SK-N-SH (cell line): Measurements from ENCODE around the gene OPTC. TPM values are rescaled to one million over a fixed set of nuclear protein-coding genes. Genes with fewer than 3 reads are reported as not detected.

ENCODE experiments used
- CTCF ChIA-PET: fragments of 300-600, 350-600 bp; formaldehyde crosslinking; extraction: SDS; loops from one replicate; lab custom pipeline; 2021; lab: Yijun Ruan, JAX
- POLR2A ChIA-PET: fragments of 350-600 bp; sonication (Branson Sonifier 250); formaldehyde crosslinking; extraction: SDS; loops from one replicate; lab custom pipeline; 2020; ENCODE audit warnings: antibody characterized with exemption, inconsistent platforms; lab: Yijun Ruan, JAX
- DNase-seq: peaks from one replicate; pipeline ENCODE4 v3.0.0; 2012
- H2AFZ ChIP-seq: fragments of 200-600 bp; sonication (generic); 2 replicates; pipeline ENCODE4 v1.8.1; 2016; ENCODE audit warnings: antibody characterized with exemption, mild to moderate bottlenecking, low read depth
- H3F3A ChIP-seq: fragments of 200-600 bp; sonication (generic); replicated peaks from 2 replicates; pipeline ENCODE3; 2016; ENCODE audit warnings: antibody characterized with exemption, mild to moderate bottlenecking; ENCODE audit not compliant: insufficient read depth
- H3K27ac ChIP-seq, 2 experiments: fragments of 200-500 bp in 1 of 2; fragments of 200-600 bp in 1 of 2; sonication (Bioruptor generic) in 1 of 2; sonication (generic), shearing (Covaris generic) in 1 of 2; 2 replicates each; pipeline versions ENCODE4 v1.5.1 to v1.6.1; 2014 to 2016; ENCODE audit warnings: low read depth in 2 of 2, inconsistent platforms in 1 of 2, low read length in 1 of 2, mild to moderate bottlenecking in 1 of 2, mixed read lengths in 1 of 2
- H3K27me3 ChIP-seq: fragments of 200-600 bp; sonication (generic), shearing (Covaris generic); 2 replicates; pipeline ENCODE4 v1.6.1; 2016; ENCODE audit warnings: mixed run types; ENCODE audit not compliant: insufficient read depth
- H3K36me3 ChIP-seq, 2 experiments: fragments of 200-500 bp in 1 of 2; fragments of 200-600 bp in 1 of 2; sonication (Bioruptor generic) in 1 of 2; sonication (generic) in 1 of 2; replicated peaks in 1 of 2; 2 replicates each; pipeline versions ENCODE3 to v1.5.1; 2014 to 2016; ENCODE audit warnings: low read length in 1 of 2, mild to moderate bottlenecking in 1 of 2; ENCODE audit not compliant: insufficient read depth in 2 of 2, control insufficient read depth in 1 of 2
- H3K4me1 ChIP-seq, 2 experiments: fragments of 200-500 bp in 1 of 2; fragments of 200-600 bp in 1 of 2; sonication (Bioruptor generic) in 1 of 2; sonication (generic), shearing (Covaris generic) in 1 of 2; 2 replicates each; pipeline versions ENCODE4 v1.5.1 to v1.6.1; 2014 to 2016; ENCODE audit warnings: low read depth in 1 of 2, low read length in 1 of 2, mixed run types in 1 of 2; ENCODE audit not compliant: insufficient read depth in 2 of 2, control insufficient read depth in 1 of 2
- H3K4me2 ChIP-seq: fragments of 200-600 bp; sonication (generic), shearing (Covaris generic); 2 replicates; pipeline ENCODE4 v1.6.1; 2017; ENCODE audit warnings: mixed run types
- H3K4me3 ChIP-seq, 2 experiments: fragments of 200-500 bp in 1 of 2; fragments of 200-600 bp in 1 of 2; sonication (Bioruptor generic) in 1 of 2; sonication (generic), shearing (Covaris generic) in 1 of 2; 2 replicates each; pipeline versions ENCODE4 v1.5.1 to v1.8.1; 2014 to 2016; ENCODE audit warnings: low read depth in 2 of 2, inconsistent platforms in 1 of 2, low read length in 1 of 2, mild to moderate bottlenecking in 1 of 2, mixed read lengths in 1 of 2, moderate library complexity in 1 of 2
- H3K79me2 ChIP-seq: fragments of 200-600 bp; sonication (generic); 2 replicates; pipeline ENCODE4 v1.8.1; 2017; ENCODE audit warnings: mild to moderate bottlenecking; ENCODE audit not compliant: insufficient read depth
- H3K9ac ChIP-seq: fragments of 200-600 bp; sonication (generic); 2 replicates; pipeline ENCODE4 v1.6.1; 2017; ENCODE audit warnings: mixed run types
- H3K9me2 ChIP-seq: fragments of 200-600 bp; sonication (generic); 2 replicates; pipeline ENCODE4 v1.6.1; 2017; ENCODE audit warnings: mixed run types
- H3K9me3 ChIP-seq: fragments of 200-600 bp; sonication (generic); 2 replicates; pipeline ENCODE4 v1.6.1; 2017; ENCODE audit warnings: mixed run types, mild to moderate bottlenecking, moderate library complexity
- H4K20me1 ChIP-seq: fragments of 200-600 bp; sonication (generic); 2 replicates; pipeline ENCODE4 v1.6.1; 2017; ENCODE audit warnings: mild to moderate bottlenecking, mixed run types; ENCODE audit not compliant: insufficient read depth
- CTCF ChIP-seq: fragments of 200-600 bp; sonication (generic); IDR thresholded peaks from 2 replicates; pipeline ENCODE4 v1.6.1; 2017; ENCODE audit warnings: antibody characterized with exemption, mild to moderate bottlenecking, moderate library complexity
- EZH2phosphoT487 ChIP-seq: fragments of 200-600 bp; sonication (generic); IDR thresholded peaks from 2 replicates; pipeline ENCODE4 v1.6.1; 2017; ENCODE audit warnings: low read depth, mixed run types, mild to moderate bottlenecking, antibody characterized with exemption, moderate library complexity, borderline replicate concordance
- FOXJ3 ChIP-seq: sonication (generic); formaldehyde crosslinking; IDR thresholded peaks from 2 replicates; pipeline ENCODE4 v1.5.1; 2020; ENCODE audit warnings: mild to moderate bottlenecking, missing genetic modification reagents
- FOXM1 ChIP-seq: IDR thresholded peaks from 2 replicates; pipeline ENCODE4 v1.4.0; 2012; ENCODE audit warnings: low read depth, mild to moderate bottlenecking
- IRF3 ChIP-seq: fragments of 150-350 bp; IDR thresholded peaks from 2 replicates; pipeline ENCODE4 v1.6.1; 2016; ENCODE audit warnings: mild to moderate bottlenecking, low read depth, low read length
- MAX ChIP-seq: IDR thresholded peaks from 2 replicates; pipeline ENCODE4 v1.4.0; 2012; ENCODE audit warnings: low read depth
- MXI1 ChIP-seq: IDR thresholded peaks from 2 replicates; pipeline ENCODE4 v1.6.1; 2012; ENCODE audit warnings: mild to moderate bottlenecking, low read depth, low read length, improper control_type of control experiment
- PBX3 ChIP-seq: IDR thresholded peaks from 2 replicates; pipeline ENCODE4; 2012
- POLR2AphosphoS5 ChIP-seq: IDR thresholded peaks from 2 replicates; pipeline ENCODE4 v1.6.1; 2012; ENCODE audit warnings: low read depth, low read length
- RAD21 ChIP-seq: IDR thresholded peaks from 2 replicates; pipeline ENCODE4 v1.6.1; 2012; ENCODE audit warnings: mild to moderate bottlenecking, low read length
- REST ChIP-seq: IDR thresholded peaks from 2 replicates; pipeline ENCODE4 v1.6.1; 2012; ENCODE audit warnings: mild to moderate bottlenecking, low read depth, low read length, moderate library complexity
- RFX5 ChIP-seq: IDR thresholded peaks from 2 replicates; pipeline ENCODE4 v1.6.1; 2012; ENCODE audit warnings: mild to moderate bottlenecking, improper control_type of control experiment, low read length
- RXRA ChIP-seq: IDR thresholded peaks from 2 replicates; pipeline ENCODE4 v1.4.0; 2012; ENCODE audit warnings: low read depth, mild to moderate bottlenecking, borderline replicate concordance
- SIN3A ChIP-seq: IDR thresholded peaks from 2 replicates; pipeline ENCODE4 v1.6.1; 2012; ENCODE audit warnings: low read depth, mild to moderate bottlenecking, low read length, moderate library complexity, borderline replicate concordance
- SMC3 ChIP-seq: IDR thresholded peaks from 2 replicates; pipeline ENCODE4 v1.6.1; 2012; ENCODE audit warnings: low read depth, low read length, improper control_type of control experiment
- TCF12 ChIP-seq: IDR thresholded peaks from 2 replicates; pipeline ENCODE4 v1.4.0; 2012
- USF2 ChIP-seq: fragments of 150-350 bp; IDR thresholded peaks from 2 replicates; pipeline ENCODE4 v1.6.1; 2017; ENCODE audit warnings: antibody characterized with exemption, low read length, low read depth, borderline replicate concordance
- YY1 ChIP-seq: IDR thresholded peaks from 2 replicates; pipeline ENCODE4 v1.4.0; 2012; ENCODE audit warnings: low read depth, mild to moderate bottlenecking
- WGBS: methylation state at CpG from one replicate; pipeline ENCODE4 v1.1.6; 2017; ENCODE audit warnings: low lambda C conversion rate; 5-methylcytosine and 5-hydroxymethylcytosine counted together
- polyA plus RNA-seq, 3 experiments: library from polyadenylated mRNA; depleted of rRNA; stranded (reverse); fragments of >200 nt; gene quantifications; 2 replicates each; pipeline ENCODE4 v1.2.3, GENCODE V29; 2012

OPTC gene
- polyA plus RNA-seq, 1 of the 3 experiments (the other 2 are of a cell fraction): not detected

GRCh38 chr1:203448521-203449061 lies 45.4 kb upstream of the OPTC start:
- Histone ChIP-seq H3F3A (no peaks in the 10 kb centered on the region), H3K27me3 (peaks cover 8% of the 10 kb centered on the region; the same call in 1 of the 2 replicates), H3K9me3 (no peaks in the 10 kb centered on the region), H3K9me2 (no peaks in the 10 kb centered on the region), H3K36me3 (no peaks in the 10 kb centered on the region), H3K4me1 (peaks cover 0 to 6% of the 10 kb centered on the region in 2 experiments; a peak in 3 of 4 replicates), H2AFZ (no peak overlapping the region), H3K27ac (no peak overlapping the region), H3K9ac (no peak overlapping the region), H4K20me1 (no peaks in the 10 kb centered on the region), H3K4me2 (no peak overlapping the region), H3K79me2 (no peaks in the 10 kb centered on the region), H3K4me3 (no peak overlapping the region)
- WGBS: 75% methylated on average over 9 of the region's 9 CpGs
- ChIA-PET CTCF (interaction anchor here (3.4 kb wide), 1 partner anchor 180 kb away, joined by 17 read pairs; no protein-coding TSS in a partner anchor), POLR2A (no interaction called here)
- no peak for TF ChIP-seq RXRA
- no peak for TF ChIP-seq FOXJ3
- no peak for TF ChIP-seq REST
- no peak for TF ChIP-seq SMC3
- TF ChIP-seq MAX: no peak
- TF ChIP-seq PBX3: no peak
- no peak for DNase-seq

GRCh38 chr1:203450001-203450400 lies 44.0 kb upstream of the OPTC start:
- Histone ChIP-seq H3K4me1 (peaks cover 0 to 9% of the 10 kb centered on the region in 2 experiments; a peak in 3 of 4 replicates), H2AFZ (no peak overlapping the region)

More at GRCh38 chr1:203450001-203450400, 44.0 kb upstream of the OPTC start:
- Histone ChIP-seq H3K9me2 (no peaks in the 10 kb centered on the region), H3K9me3 (no peaks in the 10 kb centered on the region), H3K36me3 (no peaks in the 10 kb centered on the region), H3K9ac (no peak overlapping the region), H3K79me2 (no peaks in the 10 kb centered on the region), H3K27me3 (peaks cover 8% of the 10 kb centered on the region; the same call in 1 of the 2 replicates), H3K4me3 (no peak overlapping the region), H3K4me2 (no peak overlapping the region), H3F3A (no peaks in the 10 kb centered on the region), H4K20me1 (no peaks in the 10 kb centered on the region), H3K27ac (no peak overlapping the region)
- CTCF ChIA-PET: interaction anchor here (0.9 to 2.9 kb wide), 3 partner anchors 9 to 319 kb away, joined by 3 to 15 read pairs (median 4); no protein-coding TSS in a partner anchor
- TF ChIP-seq FOXM1: no peak
- TF ChIP-seq TCF12: no peak
- no peak for TF ChIP-seq USF2
- no peak for TF ChIP-seq CTCF
- no peak for TF ChIP-seq IRF3
- TF ChIP-seq RAD21: no peak
- no peak for TF ChIP-seq YY1
- no peak for TF ChIP-seq SIN3A
- no peak for TF ChIP-seq EZH2phosphoT487
- no peak for TF ChIP-seq FOXJ3
- TF ChIP-seq POLR2AphosphoS5: no peak
- no peak for TF ChIP-seq MXI1
- TF ChIP-seq RFX5: no peak
- 71% methylated on average over 1 of the region's 1 CpG for WGBS
- DNase-seq: no peak
- POLR2A ChIA-PET: no interaction called here
